PC-9 (cell line): Measurements from ENCODE around the gene TAS2R30. TPM values are rescaled to one million over a fixed set of nuclear protein-coding genes. Genes with fewer than 3 reads are reported as not detected.

Experiments used
- BruUV-seq: library from RNA; stranded (reverse); fragments of 400-500 nt; replicated peaks from 2 replicates; lab custom pipeline; 2021; lab: Mats Ljungman, UMichigan
- CTCF ChIA-PET: fragments of 300-600 bp; sonication (Branson Sonifier 250); formaldehyde crosslinking; loops from one replicate; lab custom pipeline; 2022; ENCODE audit warnings: antibody characterized with exemption; lab: Charles Lee
- POLR2A ChIA-PET: fragments of 300-600 bp; sonication (Branson Sonifier 250); formaldehyde crosslinking; loops from one replicate; lab custom pipeline; 2022; ENCODE audit warnings: antibody characterized with exemption; ENCODE audit not compliant: unreplicated experiment; lab: Charles Lee
- DNase-seq, 2 experiments: peaks; one replicate each; pipeline versions ENCODE4 v3.0.0 to v3.0.0-alpha.2; 2015 to 2022; ENCODE audit warnings: mixed read lengths in 1 of 2
- H2AFZ ChIP-seq: fragments of 200-600 bp; sonication (generic); 2 replicates; pipeline ENCODE4 v1.8.1; 2017; ENCODE audit warnings: antibody characterized with exemption
- H3F3A ChIP-seq: fragments of 200-600 bp; sonication (generic); 2 replicates; pipeline ENCODE4 v1.8.1; 2017; ENCODE audit warnings: antibody characterized with exemption, mild to moderate bottlenecking, low read depth; ENCODE audit not compliant: insufficient read depth
- H3K27ac ChIP-seq: fragments of 200-600 bp; sonication (generic); 2 replicates; pipeline ENCODE4 v1.6.1; 2016; ENCODE audit warnings: mixed run types
- H3K27me3 ChIP-seq: fragments of 200-600 bp; sonication (generic); 2 replicates; pipeline ENCODE4 v1.6.1; 2016; ENCODE audit warnings: low read depth, mixed run types; ENCODE audit not compliant: insufficient read depth
- H3K36me3 ChIP-seq: fragments of 200-600 bp; sonication (generic); 2 replicates; pipeline ENCODE4 v1.6.1; 2016; ENCODE audit warnings: low read depth, mixed run types
- H3K4me1 ChIP-seq: fragments of 200-600 bp; sonication (generic); replicated peaks from 2 replicates; pipeline ENCODE4 v1.6.1; 2016; ENCODE audit warnings: mixed run types; ENCODE audit not compliant: insufficient read depth
- H3K4me2 ChIP-seq: fragments of 200-600 bp; sonication (generic); 2 replicates; pipeline ENCODE4 v1.6.1; 2017; ENCODE audit warnings: mixed run types
- H3K4me3 ChIP-seq: fragments of 200-600 bp; sonication (generic); 2 replicates; pipeline ENCODE4 v1.6.1; 2016; ENCODE audit warnings: mixed run types
- H3K79me2 ChIP-seq: fragments of 200-600 bp; sonication (generic); 2 replicates; pipeline ENCODE4 v1.6.1; 2017; ENCODE audit warnings: low read depth, mixed run types
- H3K9me2 ChIP-seq: fragments of 200-600 bp; sonication (generic); 2 replicates; pipeline ENCODE4 v1.8.1; 2017; ENCODE audit warnings: mild to moderate bottlenecking; ENCODE audit not compliant: insufficient read depth
- H3K9me3 ChIP-seq: fragments of 200-600 bp; sonication (generic); 2 replicates; pipeline ENCODE4 v1.8.1; 2016; ENCODE audit warnings: low read depth; ENCODE audit not compliant: insufficient read depth
- H4K20me1 ChIP-seq: fragments of 200-600 bp; sonication (generic); 2 replicates; pipeline ENCODE4 v1.8.1; 2017; ENCODE audit not compliant: insufficient read depth
- EZH2 ChIP-seq: fragments of 200-600 bp; sonication (generic); IDR thresholded peaks from 2 replicates; pipeline ENCODE4 v1.8.0; 2017; ENCODE audit warnings: antibody characterized with exemption, low read depth
- intact Hi-C: fragments of 100-400 bp; cut with micrococcal nuclease; formaldehyde crosslinking; loops from one replicate; pipeline ENCODE4 v1.10.0; 2022; ENCODE audit not compliant: unreplicated experiment
- total RNA-seq: library from RNA; stranded (reverse); gene quantifications from 2 replicates; pipeline ENCODE4 v1.2.3, GENCODE V29; 2021
- TF ChIP-seq, protein P1 (sequence below): fragments of 200-600 bp; sonication (generic); conservative IDR thresholded peaks from 2 replicates; pipeline ENCODE4 v1.6.1; 2017; ENCODE audit warnings: mixed run types, antibody characterized with exemption, mild to moderate bottlenecking, moderate library complexity

The TAS2R30 gene
- total RNA-seq, 1 experiment from 2014 or later, result 2.9 TPM

DNA sequence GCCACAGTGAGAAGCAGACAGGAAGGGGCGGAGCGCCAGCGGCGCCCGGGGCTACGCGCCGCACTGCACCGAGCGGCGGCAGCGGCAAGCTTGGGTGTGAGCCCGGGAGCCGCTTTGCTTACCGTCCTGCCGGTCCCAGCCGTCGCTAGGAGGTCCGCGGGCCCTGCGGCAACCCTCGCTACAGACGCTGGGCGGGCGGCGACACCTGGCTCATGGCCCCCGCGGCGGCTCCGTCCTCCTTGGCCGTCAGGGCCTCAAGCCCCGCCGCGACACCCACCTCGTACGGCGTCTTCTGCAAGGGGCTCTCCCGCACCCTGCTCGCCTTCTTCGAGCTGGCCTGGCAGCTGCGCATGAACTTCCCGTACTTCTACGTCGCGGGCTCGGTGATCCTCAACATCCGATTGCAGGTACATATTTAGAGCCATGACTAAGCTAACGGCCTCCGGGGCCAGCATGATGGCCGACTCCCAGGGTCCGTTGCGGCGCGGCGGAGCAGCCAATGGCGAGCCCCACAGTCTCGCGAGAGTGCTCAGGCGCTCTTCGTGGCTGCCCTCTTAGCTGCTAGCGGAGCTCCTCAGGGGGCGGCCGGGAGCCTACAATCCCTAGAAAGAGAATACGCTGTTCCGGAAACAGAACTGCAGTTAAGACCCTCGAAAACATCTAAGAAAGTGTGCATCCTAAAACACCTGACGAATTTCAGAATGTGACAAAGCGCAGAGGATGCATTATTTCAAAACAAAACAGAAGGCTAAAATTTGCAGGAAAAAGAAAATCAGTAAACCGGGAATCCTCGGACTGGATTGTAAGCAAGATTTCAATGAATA, 36.9 kb upstream of the TAS2R30 start, which contains the start of gene SMIM10L1:
Gene SMIM10L1, plus strand, starts transcription at position 50 of the 824 bp plus-strand sequence. Its CDS starts 163 bp downstream, at position 213.
- POLR2A ChIA-PET, result interaction anchor here (0.5 to 1.1 kb wide), 15 partner anchors 9 to 1880 kb away, joined by 3 to 9 read pairs (median 5); partner anchors contain the start of gene MAGOHB
- Histone ChIP-seq H3K9me2 (no peaks in the 10 kb centered on the region), H3K4me2 (peak within 1 kb of the TSS; percentile 99), H3K27me3 (no peaks in the 10 kb centered on the region), H4K20me1 (no peaks in the 10 kb centered on the region), H3F3A (no peaks in the 10 kb centered on the region), H3K79me2 (peaks cover 59% of the 10 kb centered on the region), H3K9me3 (no peaks in the 10 kb centered on the region), H2AFZ (peak within 1 kb of the TSS; percentile 91), H3K27ac (peak within 1 kb of the TSS; percentile 73), H3K4me1 (peaks cover 8% of the 10 kb centered on the region; the same call in 1 of the 2 replicates), H3K36me3 (no peaks in the 10 kb centered on the region; the same call in 1 of the 2 replicates), H3K4me3 (peak within 1 kb of the TSS; percentile 75)
- TF ChIP-seq, protein P1, sequence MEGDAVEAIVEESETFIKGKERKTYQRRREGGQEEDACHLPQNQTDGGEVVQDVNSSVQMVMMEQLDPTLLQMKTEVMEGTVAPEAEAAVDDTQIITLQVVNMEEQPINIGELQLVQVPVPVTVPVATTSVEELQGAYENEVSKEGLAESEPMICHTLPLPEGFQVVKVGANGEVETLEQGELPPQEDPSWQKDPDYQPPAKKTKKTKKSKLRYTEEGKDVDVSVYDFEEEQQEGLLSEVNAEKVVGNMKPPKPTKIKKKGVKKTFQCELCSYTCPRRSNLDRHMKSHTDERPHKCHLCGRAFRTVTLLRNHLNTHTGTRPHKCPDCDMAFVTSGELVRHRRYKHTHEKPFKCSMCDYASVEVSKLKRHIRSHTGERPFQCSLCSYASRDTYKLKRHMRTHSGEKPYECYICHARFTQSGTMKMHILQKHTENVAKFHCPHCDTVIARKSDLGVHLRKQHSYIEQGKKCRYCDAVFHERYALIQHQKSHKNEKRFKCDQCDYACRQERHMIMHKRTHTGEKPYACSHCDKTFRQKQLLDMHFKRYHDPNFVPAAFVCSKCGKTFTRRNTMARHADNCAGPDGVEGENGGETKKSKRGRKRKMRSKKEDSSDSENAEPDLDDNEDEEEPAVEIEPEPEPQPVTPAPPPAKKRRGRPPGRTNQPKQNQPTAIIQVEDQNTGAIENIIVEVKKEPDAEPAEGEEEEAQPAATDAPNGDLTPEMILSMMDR, result no peak
- no peak for TF ChIP-seq EZH2
- peak; percentile 79 to 88 for DNase-seq
- TSS peak; percentile 35 for BruUV-seq
- intact Hi-C loops, result no loop called here
- CTCF ChIA-PET, result no interaction called here

DNA sequence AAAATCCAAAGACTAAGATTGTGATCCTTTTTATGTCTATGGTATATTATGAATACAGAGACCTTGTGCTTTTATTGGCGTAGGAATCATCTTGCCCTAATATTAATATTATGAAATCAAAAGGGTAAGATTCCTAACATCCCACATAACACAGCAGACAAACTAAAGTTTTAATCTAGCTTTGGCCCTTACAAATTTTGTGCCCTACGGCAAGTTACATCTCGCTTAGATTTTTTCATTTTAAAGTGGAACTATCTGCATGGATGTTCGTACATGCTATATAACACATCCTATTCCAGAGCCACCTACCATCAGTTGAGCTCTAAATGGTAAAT, 36.3 kb upstream of the TAS2R30 start:
- no peaks in the 10 kb centered on the region for H3F3A ChIP-seq
- H3K36me3 ChIP-seq, result no peaks in the 10 kb centered on the region; the same call in 1 of the 2 replicates
- DNase-seq, result no peak
- BruUV-seq, result no TSS peak
- peak overlapping the region; percentile 91 for H2AFZ ChIP-seq
- H4K20me1 ChIP-seq, result no peaks in the 10 kb centered on the region
- no peaks in the 10 kb centered on the region for H3K9me3 ChIP-seq
- H3K4me2 ChIP-seq, result peak overlapping the region; percentile 99
- ChIA-PET POLR2A (interaction anchor here (0.5 to 1.1 kb wide), 9 partner anchors 9 to 1880 kb away, joined by 3 to 8 read pairs (median 5); no protein-coding TSS in a partner anchor), CTCF (no interaction called here)
- no peak for TF ChIP-seq EZH2
- TF ChIP-seq, protein P1, result no peak
- no peaks in the 10 kb centered on the region for H3K9me2 ChIP-seq
- no peaks in the 10 kb centered on the region for H3K27me3 ChIP-seq
- peaks cover 8% of the 10 kb centered on the region; the same call in 1 of the 2 replicates for H3K4me1 ChIP-seq
- H3K79me2 ChIP-seq, result peaks cover 59% of the 10 kb centered on the region
- peak overlapping the region; percentile 75 for H3K4me3 ChIP-seq
- intact Hi-C loops, result no loop called here
- peak overlapping the region; percentile 73 for H3K27ac ChIP-seq

DNA sequence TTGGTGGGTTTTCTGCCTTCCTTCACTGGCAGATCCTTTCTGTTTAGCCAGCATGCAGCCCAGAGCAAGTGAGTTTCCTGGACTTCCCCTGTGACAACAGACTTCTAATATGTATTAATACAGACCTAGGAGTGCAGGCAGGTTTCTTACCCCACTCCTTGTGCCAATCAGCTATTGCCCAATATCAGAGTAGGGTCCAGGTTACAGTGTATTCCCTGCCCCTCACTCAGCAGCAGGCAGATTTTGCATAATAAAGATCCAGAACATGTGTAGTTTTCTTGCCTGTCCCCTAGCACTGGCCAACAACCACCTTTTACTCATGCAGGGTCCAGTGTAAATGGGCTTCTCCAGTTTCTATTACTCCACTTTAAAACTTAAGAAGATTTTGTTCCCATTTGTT, 31.9 kb upstream of the TAS2R30 start:
- Histone ChIP-seq H3K27ac (no peak overlapping the region), H3K9me3 (no peaks in the 10 kb centered on the region), H3F3A (no peaks in the 10 kb centered on the region), H3K9me2 (no peaks in the 10 kb centered on the region), H3K36me3 (no peaks in the 10 kb centered on the region; the same call in 1 of the 2 replicates), H3K4me1 (peaks cover 4% of the 10 kb centered on the region; the same call in 1 of the 2 replicates), H2AFZ (no peak overlapping the region), H4K20me1 (no peaks in the 10 kb centered on the region), H3K79me2 (peaks cover 38% of the 10 kb centered on the region), H3K27me3 (no peaks in the 10 kb centered on the region), H3K4me3 (no peak overlapping the region), H3K4me2 (no peak overlapping the region)
- TF ChIP-seq, protein P1, result no peak
- TF ChIP-seq EZH2, result no peak
- intact Hi-C loops, result no loop called here
- no TSS peak for BruUV-seq
- ChIA-PET POLR2A (no interaction called here), CTCF (no interaction called here)
- DNase-seq, result no peak
